SJCRH30 (cell line): ENCODE data around the gene PIP. TPM values are rescaled to one million over a fixed set of nuclear protein-coding genes. Genes with fewer than 3 reads are reported as not detected.
"Not testable (repeated sequence)": the region's sequence is repeated elsewhere in the genome, so short reads cannot be mapped to it uniquely, and the experiment has no call there.

Experiments
- DNase-seq, 2 experiments: peaks; one replicate each; pipeline ENCODE4 v3.0.0-alpha.2; 2015 to 2020
- H3K27ac ChIP-seq: fragments of 250-450 bp; sonication (Bioruptor Pico); 2 replicates; pipeline ENCODE4 v1.5.1; 2020; ENCODE audit warnings: mild to moderate bottlenecking, moderate library complexity
- H3K27me3 ChIP-seq: fragments of 250-450 bp; sonication (Bioruptor Pico); 2 replicates; pipeline ENCODE4 v1.5.1; 2020; ENCODE audit warnings: mild to moderate bottlenecking, moderate library complexity
- H3K36me3 ChIP-seq: fragments of 250-450 bp; sonication (Bioruptor Pico); 2 replicates; pipeline ENCODE4 v1.5.1; 2020; ENCODE audit warnings: mild to moderate bottlenecking, moderate library complexity
- H3K4me1 ChIP-seq: fragments of 250-450 bp; sonication (Bioruptor Pico); 2 replicates; pipeline ENCODE4 v1.5.1; 2020; ENCODE audit warnings: mild to moderate bottlenecking, moderate library complexity
- H3K4me3 ChIP-seq: fragments of 250-450 bp; sonication (Bioruptor Pico); 2 replicates; pipeline ENCODE4 v1.5.1; 2020; ENCODE audit warnings: mild to moderate bottlenecking, moderate library complexity
- H3K9me3 ChIP-seq: fragments of 250-450 bp; sonication (Bioruptor Pico); replicated peaks from 2 replicates; pipeline ENCODE4 v1.5.1; 2020; ENCODE audit warnings: mild to moderate bottlenecking, moderate library complexity
- total RNA-seq: library from RNA; depleted of rRNA; stranded (reverse); fragments of >200 nt; shearing (Covaris generic); gene quantifications from 2 replicates; pipeline ENCODE4 v1.2.3, GENCODE V29; 2014

PIP gene
- total RNA-seq, 1 experiment from 2014 or later: not detected

GRCh38 chr7:143147070-143147469 is 15.2 kb downstream of the PIP start:
- Histone ChIP-seq H3K4me3 (no peak overlapping the region), H3K9me3 (no peaks in the 10 kb centered on the region; the same call in 1 of the 2 replicates), H3K27ac (no peak overlapping the region), H3K4me1 (no peaks in the 10 kb centered on the region), H3K27me3 (no peaks in the 10 kb centered on the region), H3K36me3 (no peaks in the 10 kb centered on the region)
- DNase-seq: no peak

GRCh38 chr7:143148050-143148449 is 16.2 kb downstream of the PIP start:
- H3K4me3 ChIP-seq: no peak overlapping the region

GRCh38 chr7:143148651-143149050 is 16.8 kb downstream of the PIP start:
- no peaks in the 10 kb centered on the region; the same call in 1 of the 2 replicates for H3K9me3 ChIP-seq
- H3K4me3 ChIP-seq: no peak overlapping the region
- H3K36me3 ChIP-seq: no peaks in the 10 kb centered on the region
- DNase-seq: no peak
- H3K27ac ChIP-seq: no peak overlapping the region
- no peaks in the 10 kb centered on the region for H3K4me1 ChIP-seq
- no peaks in the 10 kb centered on the region for H3K27me3 ChIP-seq

More at GRCh38 chr7:143148050-143148449, 16.2 kb downstream of the PIP start:
- Histone ChIP-seq H3K27ac (no peak overlapping the region), H3K9me3 (no peaks in the 10 kb centered on the region; the same call in 1 of the 2 replicates), H3K27me3 (no peaks in the 10 kb centered on the region), H3K4me1 (no peaks in the 10 kb centered on the region), H3K36me3 (no peaks in the 10 kb centered on the region)
- DNase-seq: no peak

- H3K27me3 ChIP-seq, H3K4me1 ChIP-seq, H3K4me3 ChIP-seq, H3K9me3 ChIP-seq, DNase-seq, H3K36me3 ChIP-seq, H3K27ac ChIP-seq: not testable (repeated sequence)
Measured at GRCh38 chr7:143150696-143151095, 18.8 kb downstream of the PIP start.

GRCh38 chr7:143158617-143159016 is 26.7 kb downstream of the PIP start:
- H3K4me1 ChIP-seq, H3K4me3 ChIP-seq, H3K27me3 ChIP-seq, H3K36me3 ChIP-seq, H3K27ac ChIP-seq, DNase-seq, H3K9me3 ChIP-seq: not testable (repeated sequence)

- Histone ChIP-seq H3K36me3 (no peaks in the 10 kb centered on the region), H3K4me3 (no peak overlapping the region), H3K27me3 (no peaks in the 10 kb centered on the region), H3K4me1 (no peaks in the 10 kb centered on the region), H3K9me3 (no peaks in the 10 kb centered on the region), H3K27ac (no peak overlapping the region)
- no peak for DNase-seq
Measured at GRCh38 chr7:143171697-143172096, 39.8 kb downstream of the PIP start.

- no peaks in the 10 kb centered on the region for H3K27me3 ChIP-seq
- H3K4me1 ChIP-seq: no peaks in the 10 kb centered on the region
- H3K27ac ChIP-seq: no peak overlapping the region
- no peak overlapping the region for H3K4me3 ChIP-seq
- no peaks in the 10 kb centered on the region; the same call in 1 of the 2 replicates for H3K36me3 ChIP-seq
- 0 out of 2 replicates have a peak, but pooled peaks cover 2% of the 10 kb centered on the region for H3K9me3 ChIP-seq
- peak in 1 of 2 experiments; percentile 34 for DNase-seq
Measured at GRCh38 chr7:143172354-143172753, 40.5 kb downstream of the PIP start.

- Histone ChIP-seq H3K27me3 (no peaks in the 10 kb centered on the region), H3K36me3 (no peaks in the 10 kb centered on the region; the same call in 1 of the 2 replicates), H3K9me3 (0 out of 2 replicates have a peak, but pooled peaks cover 4% of the 10 kb centered on the region), H3K4me3 (no peak overlapping the region), H3K4me1 (no peaks in the 10 kb centered on the region), H3K27ac (no peak overlapping the region)
- no peak for DNase-seq
Measured at GRCh38 chr7:143176128-143176527, 44.3 kb downstream of the PIP start.

GRCh38 chr7:143177374-143178119 is 45.7 kb downstream of the PIP start:
- no peak for DNase-seq
- H3K36me3 ChIP-seq: no peaks in the 10 kb centered on the region; the same call in 1 of the 2 replicates
- H3K9me3 ChIP-seq: 0 out of 2 replicates have a peak, but pooled peaks cover 4% of the 10 kb centered on the region
- H3K27me3 ChIP-seq: no peaks in the 10 kb centered on the region
- no peak overlapping the region for H3K27ac ChIP-seq
- H3K4me1 ChIP-seq: no peaks in the 10 kb centered on the region
- no peak overlapping the region for H3K4me3 ChIP-seq

- not testable (repeated sequence) for H3K9me3 ChIP-seq, DNase-seq, H3K36me3 ChIP-seq, H3K27ac ChIP-seq, H3K4me3 ChIP-seq, H3K4me1 ChIP-seq
- peaks cover 12% of the 10 kb centered on the region; the same call in 1 of the 2 replicates for H3K27me3 ChIP-seq
Measured at GRCh38 chr7:143180771-143181170, 48.9 kb downstream of the PIP start.

GRCh38 chr7:143181349-143181748 is 49.5 kb downstream of the PIP start:
- no peaks in the 10 kb centered on the region for H3K4me1 ChIP-seq
- no peak overlapping the region for H3K27ac ChIP-seq
- 0 out of 2 replicates have a peak, but pooled peaks cover 4% of the 10 kb centered on the region for H3K9me3 ChIP-seq
- no peak overlapping the region for H3K4me3 ChIP-seq
- H3K36me3 ChIP-seq: no peaks in the 10 kb centered on the region; the same call in 1 of the 2 replicates
- peaks cover 12% of the 10 kb centered on the region; the same call in 1 of the 2 replicates for H3K27me3 ChIP-seq
- DNase-seq: no peak

GRCh38 chr7:143183024-143183423 is 51.1 kb downstream of the PIP start, which contains the start of gene TAS2R39:
Gene TAS2R39 (plus strand): TSS chr7:143183419. CDS start chr7:143183419, 0 bp downstream.
- DNase-seq: no peak
- H3K27me3 ChIP-seq: peaks cover 12% of the 10 kb centered on the region; the same call in 1 of the 2 replicates

GRCh38 chr7:143185551-143185950 is 53.7 kb downstream of the PIP start:
- H3K4me1 ChIP-seq: no peaks in the 10 kb centered on the region
- peaks cover 12% of the 10 kb centered on the region; the same call in 1 of the 2 replicates for H3K27me3 ChIP-seq
- no peak for DNase-seq
- H3K4me3 ChIP-seq: no peak overlapping the region
- H3K36me3 ChIP-seq: no peaks in the 10 kb centered on the region
- no peaks in the 10 kb centered on the region for H3K9me3 ChIP-seq
- H3K27ac ChIP-seq: no peak overlapping the region

More at GRCh38 chr7:143183024-143183423, 51.1 kb downstream of the PIP start, which contains the start of gene TAS2R39:
- Histone ChIP-seq H3K4me1 (no peaks in the 10 kb centered on the region), H3K4me3 (no peak within 1 kb of the TSS), H3K9me3 (no peaks in the 10 kb centered on the region), H3K36me3 (no peaks in the 10 kb centered on the region), H3K27ac (no peak within 1 kb of the TSS)

- H3K4me3 ChIP-seq: no peak overlapping the region
- peaks cover 12% of the 10 kb centered on the region; the same call in 1 of the 2 replicates for H3K27me3 ChIP-seq
- H3K4me1 ChIP-seq: no peaks in the 10 kb centered on the region
- H3K36me3 ChIP-seq: no peaks in the 10 kb centered on the region
- H3K27ac ChIP-seq: no peak overlapping the region
- DNase-seq: no peak
- no peaks in the 10 kb centered on the region for H3K9me3 ChIP-seq
Measured at GRCh38 chr7:143188994-143189393, 57.1 kb downstream of the PIP start.
